HG02870 (cell line): ENCODE data around the gene OXSR1.
"Not testable (repeated sequence)": the region's sequence is repeated elsewhere in the genome, so short reads cannot be mapped to it uniquely, and the experiment has no call there.

Experiments used
- ATAC-seq: cut with Tn5 transposase; IDR thresholded peaks from one replicate; pipeline ENCODE4 v1.9.1; 2021; ENCODE audit warnings: mild to moderate bottlenecking, moderate library complexity; ENCODE audit not compliant: unreplicated experiment

The OXSR1 gene

GRCh38 chr3:38219609-38220197, 54.4 kb downstream of the OXSR1 start:
- no peak for ATAC-seq

- ATAC-seq, result no peak
Measured at GRCh38 chr3:38221005-38221404, 55.7 kb downstream of the OXSR1 start.

DNA sequence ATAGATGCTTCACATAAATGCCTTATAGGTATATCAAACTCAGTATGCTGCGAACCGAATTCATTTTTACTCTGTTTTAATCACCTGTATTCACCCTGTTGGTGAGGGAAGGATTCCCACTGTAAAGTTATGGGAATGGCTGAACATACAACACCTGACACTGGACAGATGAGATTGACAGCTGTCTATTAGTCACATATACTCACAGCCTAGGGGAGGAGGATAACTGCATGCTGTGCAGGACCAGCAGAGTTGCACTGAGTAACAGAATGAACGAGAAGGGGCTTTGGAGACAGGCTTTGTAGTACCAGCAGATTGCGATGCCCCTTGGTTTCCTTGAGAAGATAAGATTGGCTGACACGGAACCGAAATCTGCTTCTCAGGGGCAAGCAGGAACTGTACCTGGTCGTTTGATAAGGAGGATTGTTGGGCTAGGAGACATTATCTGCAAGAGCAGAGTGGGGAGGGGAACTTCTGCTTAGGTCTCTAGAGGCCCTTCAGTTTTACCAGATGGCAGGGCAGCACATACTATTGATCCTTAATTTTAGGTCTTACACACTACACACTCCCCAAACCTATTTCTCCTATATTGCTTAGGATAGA, 56.8 kb downstream of the OXSR1 start:
- ATAC-seq, result no peak

GRCh38 chr3:38224357-38224756, 59.0 kb downstream of the OXSR1 start:
- no peak for ATAC-seq

GRCh38 chr3:38226273-38226672, 60.9 kb downstream of the OXSR1 start:
- no peak for ATAC-seq

GRCh38 chr3:38227989-38228388, 62.7 kb downstream of the OXSR1 start:
- no peak for ATAC-seq

DNA sequence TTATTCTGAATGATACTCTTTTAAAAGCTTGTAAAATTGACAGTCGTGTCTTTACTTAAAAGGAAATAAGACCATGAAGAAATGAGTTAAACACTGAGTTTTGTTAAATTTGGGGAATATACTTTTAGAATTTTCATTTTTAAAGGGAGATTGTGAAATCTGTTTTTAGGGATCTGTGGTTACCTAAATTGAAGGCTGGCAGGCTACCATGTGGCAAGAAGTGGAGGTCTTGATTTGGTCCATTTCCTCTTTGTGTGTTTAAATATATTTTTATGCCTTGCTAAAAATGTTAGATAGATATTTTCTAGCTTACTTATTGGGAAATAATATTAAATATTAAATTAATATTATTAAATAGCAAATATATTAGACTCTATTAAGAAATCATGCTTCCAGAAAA, 63.7 kb downstream of the OXSR1 start:
- ATAC-seq, result no peak

GRCh38 chr3:38232701-38233100, 67.4 kb downstream of the OXSR1 start:
- ATAC-seq, result no peak

DNA sequence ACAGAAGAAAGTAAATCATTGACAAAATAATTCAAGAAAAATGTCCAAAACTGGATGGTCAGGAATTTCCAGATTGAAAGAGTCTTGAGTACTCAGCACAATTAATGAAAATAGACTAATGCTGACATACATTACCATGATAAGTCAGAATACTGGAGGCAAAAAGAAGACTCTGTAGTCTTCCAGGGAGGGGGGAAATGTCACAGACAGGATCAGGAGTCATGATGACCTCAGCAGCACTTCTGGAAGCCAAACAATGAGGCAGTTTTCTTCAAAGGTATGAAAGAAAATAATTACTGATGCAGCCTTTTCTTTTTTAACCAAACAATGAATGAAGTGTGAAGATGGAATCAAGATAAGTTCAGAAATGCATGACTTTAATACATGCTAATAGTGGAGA, 70.1 kb downstream of the OXSR1 start:
- ATAC-seq, result no peak

DNA sequence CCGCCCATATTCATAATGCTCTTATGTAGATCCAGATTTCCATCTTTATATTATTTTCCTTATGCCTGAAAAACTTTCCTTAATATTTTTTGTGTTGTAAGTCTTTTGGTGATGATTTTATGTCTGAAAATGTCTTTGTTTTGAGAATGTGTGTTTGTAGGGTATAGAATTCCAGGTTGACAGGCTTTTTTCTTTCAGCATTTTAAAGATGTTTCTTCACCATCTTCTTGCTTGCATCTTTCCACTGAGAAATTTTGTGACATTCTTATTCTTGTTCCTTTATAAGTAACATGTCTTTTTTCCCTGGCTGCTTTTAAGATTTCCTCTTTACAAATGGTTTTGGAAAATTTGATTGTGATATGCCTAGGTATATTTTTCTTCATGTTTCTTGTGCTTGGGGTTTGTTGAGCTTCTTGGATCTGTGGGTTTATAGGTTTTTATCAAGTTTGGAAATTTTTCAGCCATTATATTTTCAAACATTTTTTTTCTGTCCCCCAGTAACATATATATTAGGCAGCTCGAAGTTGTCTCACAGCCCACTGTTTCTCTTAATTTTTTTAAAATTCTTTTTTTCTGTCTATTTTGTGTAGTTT, 73.2 kb downstream of the OXSR1 start:
- ATAC-seq, result no peak

DNA sequence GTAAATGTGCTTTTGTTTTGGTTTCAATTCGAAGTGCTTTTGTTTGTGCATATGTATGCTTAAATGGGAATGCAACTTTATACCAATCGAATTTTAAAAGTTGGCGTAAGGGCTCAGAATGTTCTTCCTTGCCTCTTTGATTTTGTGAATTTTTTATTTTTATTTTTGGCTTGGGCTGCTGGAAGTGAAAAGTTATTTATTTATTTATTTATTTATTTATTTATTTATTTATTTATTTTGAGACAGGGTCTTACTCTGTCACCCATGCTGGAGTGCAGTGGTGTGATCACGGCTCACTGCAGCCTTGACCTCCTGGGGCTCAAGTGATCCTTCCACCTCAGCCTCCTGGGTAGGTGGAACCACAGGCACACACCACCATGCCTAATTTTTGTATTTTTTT, 77.5 kb downstream of the OXSR1 start:
- ATAC-seq, result not testable (repeated sequence)

GRCh38 chr3:38245930-38246329, 80.6 kb downstream of the OXSR1 start:
- ATAC-seq, result no peak

DNA sequence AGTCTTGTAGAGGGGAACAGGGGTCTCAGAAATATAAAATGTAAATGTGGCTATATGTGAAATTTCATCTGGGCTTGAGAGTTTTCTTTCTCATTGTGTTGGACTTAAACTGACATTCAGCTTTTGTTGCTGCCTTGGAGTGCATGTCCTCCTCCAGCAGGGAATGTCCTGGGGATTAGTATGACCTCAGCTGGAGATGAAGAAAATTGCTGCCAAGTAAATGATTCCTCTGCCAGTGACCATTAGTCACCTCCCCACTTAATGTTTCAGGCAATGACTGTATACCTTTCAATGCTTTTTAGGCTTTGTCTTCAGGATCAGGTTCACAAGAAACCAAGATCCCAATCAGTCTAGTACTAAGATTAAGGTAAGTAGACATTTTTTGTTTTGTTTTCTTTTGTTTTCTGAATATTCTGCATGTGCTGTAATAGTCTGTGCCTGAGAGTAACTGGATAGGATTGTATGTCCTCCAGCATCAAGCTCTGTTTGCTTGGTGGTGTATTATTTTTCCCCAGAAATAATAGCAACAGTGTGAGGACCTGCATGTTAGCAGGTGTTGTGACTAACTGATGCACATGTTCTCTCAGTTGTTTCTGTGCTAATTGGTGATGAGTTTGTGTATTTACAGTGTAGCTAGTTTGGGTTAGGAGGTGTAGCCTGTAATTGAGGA, 82.2 kb downstream of the OXSR1 start:
- ATAC-seq, result no peak

DNA sequence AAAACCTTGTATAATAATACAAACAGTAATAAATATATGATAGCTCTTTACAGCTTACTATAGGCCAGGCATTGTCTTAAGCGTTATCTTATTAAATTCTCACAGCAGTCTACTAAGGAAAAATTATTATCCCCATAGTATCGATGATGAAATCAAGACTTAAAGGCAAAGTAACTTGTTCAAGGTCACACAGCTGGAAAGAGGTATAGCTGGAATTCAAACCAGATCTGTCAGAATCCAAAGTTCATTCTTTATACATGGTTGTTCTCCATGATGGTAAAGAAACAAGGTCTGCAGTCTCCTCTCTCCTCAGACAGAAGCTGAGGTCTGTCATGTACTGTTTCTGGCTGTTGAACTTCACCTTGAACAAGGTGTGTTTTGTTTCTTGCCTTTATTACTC, 84.9 kb downstream of the OXSR1 start:
- ATAC-seq, result no peak

DNA sequence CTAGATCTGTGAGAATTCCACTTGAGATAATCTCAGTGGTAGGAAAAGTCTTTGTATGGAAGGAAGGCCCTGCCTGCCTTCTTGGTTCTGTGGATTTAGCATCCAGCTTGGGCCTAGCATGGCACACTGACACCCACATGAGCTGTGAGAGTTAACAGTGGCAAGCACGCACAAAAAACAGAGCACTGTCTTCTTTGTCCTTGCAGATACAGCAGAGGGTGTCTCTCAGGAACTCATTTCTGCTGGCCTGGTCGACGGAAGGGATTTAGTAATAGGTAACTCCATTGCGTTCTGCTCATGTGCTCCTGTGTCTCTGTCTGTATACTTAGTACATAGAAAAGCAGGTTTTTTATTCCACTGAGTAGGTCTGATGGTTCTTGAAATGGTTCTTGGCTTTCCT, 85.9 kb downstream of the OXSR1 start:
- no peak for ATAC-seq

DNA sequence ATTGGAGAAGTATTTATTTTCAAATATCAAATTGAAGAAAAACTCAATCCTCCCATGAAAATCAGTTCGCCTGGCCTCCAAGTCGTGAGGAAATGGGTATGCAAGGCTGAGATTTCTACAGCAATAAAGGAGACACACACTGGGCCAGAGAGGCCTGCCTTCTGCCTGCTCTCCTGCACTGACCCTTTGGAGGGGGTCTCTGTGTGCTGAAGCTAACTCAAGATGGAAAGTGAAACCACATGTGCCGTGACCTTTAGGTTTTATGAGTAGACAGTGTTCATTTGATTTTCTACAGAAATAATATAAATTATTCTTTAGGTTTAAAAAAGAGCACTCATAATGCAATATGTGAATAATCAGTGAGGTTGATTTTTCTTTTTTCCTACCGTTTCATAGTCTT, 88.4 kb downstream of the OXSR1 start:
- no peak for ATAC-seq

DNA sequence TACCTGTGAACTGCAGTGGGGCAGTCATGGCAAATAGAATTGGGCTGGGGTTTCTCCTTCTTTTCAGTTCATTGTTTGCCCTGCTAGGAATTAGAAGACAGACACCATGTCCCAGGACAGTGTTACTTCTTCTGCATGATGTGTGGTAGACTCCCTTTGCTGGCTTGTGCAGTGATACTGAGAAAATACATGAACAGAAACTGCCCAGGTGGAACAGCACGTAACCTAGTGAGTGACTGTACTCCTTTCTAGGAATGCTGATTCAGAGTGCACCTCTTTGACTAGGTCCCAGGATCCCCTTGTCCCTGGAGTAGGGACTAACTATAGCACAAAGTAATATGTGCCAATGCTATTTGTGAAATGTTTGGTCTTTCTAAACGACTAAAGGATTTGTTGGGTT, 89.5 kb downstream of the OXSR1 start:
- ATAC-seq, result no peak

- no peak for ATAC-seq
Measured at GRCh38 chr3:38255627-38256026, 90.3 kb downstream of the OXSR1 start.

- no peak for ATAC-seq
Measured at GRCh38 chr3:38257583-38257982, 92.2 kb downstream of the OXSR1 start.

DNA sequence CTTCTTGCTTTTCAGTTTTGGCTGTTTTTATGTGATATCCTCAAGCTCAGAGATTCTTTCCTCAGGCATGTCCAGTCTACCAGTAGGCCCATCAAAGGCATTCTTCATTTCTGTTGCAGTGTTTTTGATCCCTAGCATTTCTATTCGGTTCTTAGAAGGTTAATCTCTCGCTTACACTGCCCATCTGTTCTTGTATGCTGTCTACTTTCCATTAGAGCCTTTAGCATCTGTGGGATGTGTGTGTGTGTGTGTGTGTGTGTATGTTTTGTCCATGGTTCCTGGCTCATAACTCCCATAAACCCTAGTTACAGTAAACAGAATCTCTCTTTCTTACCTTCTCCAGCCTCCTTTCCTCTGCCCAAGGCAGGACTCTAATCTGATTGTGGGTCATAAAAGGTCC, 95.1 kb downstream of the OXSR1 start:
- ATAC-seq, result no peak

GRCh38 chr3:38264353-38264771, 99.0 kb downstream of the OXSR1 start:
- no peak for ATAC-seq

GRCh38 chr3:38264779-38265178, 99.4 kb downstream of the OXSR1 start:
- ATAC-seq, result no peak
